ENCODE results near the gene NDUFB10. TPM values are rescaled to one million over a fixed set of nuclear protein-coding genes. Genes with fewer than 3 reads are reported as not detected.

Gene NDUFB10
- total and polyA plus RNA-seq, 10 of the 15 experiments (the other 5 are each of a cell fraction or from before 2014, with no cell fraction given), result 52.2 to 319 (median 130) TPM

DNA sequence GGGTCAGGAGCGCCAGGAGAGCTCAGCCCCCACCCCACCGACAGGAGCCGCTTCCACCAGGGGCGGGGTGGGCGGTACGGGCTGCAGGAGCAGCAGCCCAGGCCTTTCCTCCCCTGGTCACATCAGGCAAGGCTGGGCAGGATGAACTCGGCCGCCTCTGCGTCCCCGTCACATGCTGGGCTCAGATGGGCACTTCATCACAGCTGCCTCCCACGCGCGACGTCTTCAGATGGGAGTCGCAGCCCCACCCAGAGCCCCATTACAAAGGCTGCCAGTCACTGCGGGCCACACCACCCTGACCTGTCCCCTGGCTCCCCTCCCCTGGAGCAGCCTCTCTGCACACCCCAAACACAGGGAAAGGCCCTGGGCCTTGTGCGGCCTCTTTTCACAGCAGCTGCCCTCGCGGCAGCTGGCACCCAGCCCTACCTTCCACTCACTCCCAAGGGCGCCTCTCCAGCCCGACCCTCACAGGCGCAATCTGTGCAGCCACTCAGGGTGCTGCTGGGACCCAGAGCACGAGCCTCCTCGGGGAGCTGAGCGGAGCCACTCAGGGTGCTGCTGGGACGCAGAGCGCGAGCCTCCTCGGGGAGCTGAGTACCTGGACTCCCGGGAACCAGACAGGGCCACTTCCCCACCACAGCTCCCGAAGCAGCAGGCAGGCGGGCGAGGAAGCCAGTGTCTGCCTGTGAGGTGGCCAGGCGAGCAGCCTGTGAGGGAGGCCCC is 45.6 kb downstream of the NDUFB10 start:
- Histone ChIP-seq H3K79me2 (ENCODE audit: control insufficient read depth, insufficient read depth, low read length) (peaks cover 59% of the 10 kb centered on the region), H3K27ac (ENCODE audit: control insufficient read depth, insufficient read depth) (no peak overlapping the region), H4K20me1 (ENCODE audit: control insufficient read depth, insufficient read depth) (peaks cover 6% of the 10 kb centered on the region), H3K27me3 (replicated peaks in 1 of 2; ENCODE audit: control insufficient read depth in 2 of 2, insufficient read depth in 2 of 2, low read length in 1 of 2) (no peaks in the 10 kb centered on the region), H3K4me3 (0 out of 2 replicates have a peak overlapping the region, but pooled peaks have one; percentile 1), H3K9ac (ENCODE audit: control insufficient read depth, insufficient read depth, low read length) (no peak overlapping the region), H3K4me1 (ENCODE audit: control insufficient read depth, insufficient read depth, low read length) (peaks cover 15% of the 10 kb centered on the region), H3K4me2 (ENCODE audit: control insufficient read depth, insufficient read depth) (peak overlapping the region; percentile 43; the same call in 1 of the 2 replicates), H3K36me3 (ENCODE audit: control insufficient read depth in 2 of 2, insufficient read depth in 2 of 2, low read length in 1 of 2) (peaks cover 0 to 35% of the 10 kb centered on the region in 2 experiments; a peak in 3 of 4 replicates), H2AFZ (ENCODE audit: control insufficient read depth, low read depth, low read length) (no peak overlapping the region), H3K9me3 (replicated peaks; ENCODE audit: control insufficient read depth, insufficient read depth, low read length) (no peaks in the 10 kb centered on the region)
- SMC1A ChIA-PET (ENCODE audit: uncharacterized antibody, unreplicated experiment), result interaction anchor here (0.5 to 2.1 kb wide), 3 partner anchors 115 to 247 kb away, joined by 3 to 14 read pairs (median 3); partner anchors contain the start of gene ECI1
- POLR2A ChIA-PET, result interaction anchor here (0.9 to 2.2 kb wide), 5 partner anchors 9 to 150 kb away, joined by 3 to 10 read pairs (median 5); partner anchors contain the start of genes NOXO1, RPS2 and TRAF7
- FAIRE-seq (no peak), ATAC-seq (no peak), DNase-seq (ENCODE audit: low read depth, low spot score) (no peak)
- no TSS peak for BruUV-seq (replicated peaks)
- intact Hi-C loops (cut with micrococcal nuclease; ENCODE audit: unreplicated experiment), result loop anchor here (5.0 kb wide), 1 partner anchor 147 kb away; no protein-coding TSS in a partner anchor
- CTCF ChIA-PET, result interaction anchor here (0.8 to 4.3 kb wide), 15 partner anchors 12 to 482 kb away, joined by 3 to 54 read pairs (median 6); partner anchors contain the start of genes MLST8, NOXO1, NTHL1 and RAB26
- RAD21 ChIA-PET (ENCODE audit: unreplicated experiment), result no interaction called here
- in situ Hi-C loops (cut with MboI), result no loop called here
- WGBS (ENCODE audit: insufficient coverage, insufficient replicate concordance, low lambda C conversion rate, missing lambda C conversion rate), result 85% methylated on average over 23 of the region's 34 CpGs
- no peak for TF ChIP-seq RELA (IDR thresholded peaks at IDR 0.05; ENCODE audit: borderline replicate concordance, partially characterized antibody)
- no peak for TF ChIP-seq BCL3 (IDR thresholded peaks at IDR 0.05; ENCODE audit: borderline replicate concordance, insufficient read depth, low read depth, low read length, poor library complexity, severe bottlenecking)
- no peak for TF ChIP-seq RAD51 (IDR thresholded peaks at IDR 0.05)
- TF ChIP-seq SMAD1 (IDR thresholded peaks at IDR 0.05; ENCODE audit: low read depth, partially characterized antibody), result no peak
- TF ChIP-seq EP300 (IDR thresholded peaks at IDR 0.05; ENCODE audit: borderline replicate concordance in 1 of 2, control insufficient read depth in 1 of 2, low read depth in 2 of 2, low read length in 2 of 2), result no peak
- no peak for TF ChIP-seq CBX3 (IDR thresholded peaks at IDR 0.05; ENCODE audit: borderline replicate concordance, low read depth)
- no peak for TF ChIP-seq MAX (IDR thresholded peaks at IDR 0.05; ENCODE audit: low read depth, low read length)
- no peak for TF ChIP-seq SMAD5 (IDR thresholded peaks at IDR 0.05; ENCODE audit: low read depth)
- TF ChIP-seq JUND (IDR thresholded peaks at IDR 0.05; ENCODE audit: low read depth, low read length), result no peak
- TF ChIP-seq HDAC2 (IDR thresholded peaks at IDR 0.05), result no peak
- TF ChIP-seq SREBF1 (IDR thresholded peaks at IDR 0.05; ENCODE audit: low read length), result no peak
- TF ChIP-seq CHD4 (IDR thresholded peaks at IDR 0.05), result no peak
- TF ChIP-seq ZNF384 (IDR thresholded peaks at IDR 0.05; ENCODE audit: borderline replicate concordance, low read depth, low read length), result no peak
- TF ChIP-seq, protein P1, sequence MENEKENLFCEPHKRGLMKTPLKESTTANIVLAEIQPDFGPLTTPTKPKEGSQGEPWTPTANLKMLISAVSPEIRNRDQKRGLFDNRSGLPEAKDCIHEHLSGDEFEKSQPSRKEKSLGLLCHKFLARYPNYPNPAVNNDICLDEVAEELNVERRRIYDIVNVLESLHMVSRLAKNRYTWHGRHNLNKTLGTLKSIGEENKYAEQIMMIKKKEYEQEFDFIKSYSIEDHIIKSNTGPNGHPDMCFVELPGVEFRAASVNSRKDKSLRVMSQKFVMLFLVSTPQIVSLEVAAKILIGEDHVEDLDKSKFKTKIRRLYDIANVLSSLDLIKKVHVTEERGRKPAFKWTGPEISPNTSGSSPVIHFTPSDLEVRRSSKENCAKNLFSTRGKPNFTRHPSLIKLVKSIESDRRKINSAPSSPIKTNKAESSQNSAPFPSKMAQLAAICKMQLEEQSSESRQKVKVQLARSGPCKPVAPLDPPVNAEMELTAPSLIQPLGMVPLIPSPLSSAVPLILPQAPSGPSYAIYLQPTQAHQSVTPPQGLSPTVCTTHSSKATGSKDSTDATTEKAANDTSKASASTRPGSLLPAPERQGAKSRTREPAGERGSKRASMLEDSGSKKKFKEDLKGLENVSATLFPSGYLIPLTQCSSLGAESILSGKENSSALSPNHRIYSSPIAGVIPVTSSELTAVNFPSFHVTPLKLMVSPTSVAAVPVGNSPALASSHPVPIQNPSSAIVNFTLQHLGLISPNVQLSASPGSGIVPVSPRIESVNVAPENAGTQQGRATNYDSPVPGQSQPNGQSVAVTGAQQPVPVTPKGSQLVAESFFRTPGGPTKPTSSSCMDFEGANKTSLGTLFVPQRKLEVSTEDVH (IDR thresholded peaks at IDR 0.05; ENCODE audit: low read depth, partially characterized antibody), result no peak
- TF ChIP-seq POLR2AphosphoS2 (IDR thresholded peaks at IDR 0.05; ENCODE audit: low read depth, low read length), result no peak
- TF ChIP-seq BMI1 (IDR thresholded peaks at IDR 0.05; ENCODE audit: borderline replicate concordance), result no peak

All from GM12878 (cell line).